GM21360 (cell line): Measurements from ENCODE around the gene SPATA13.
A peak's percentile ranks its signal among the peaks of the same experiment; 100 is the strongest.
"Not testable (repeated sequence)": the region's sequence is repeated elsewhere in the genome, so short reads cannot be mapped to it uniquely, and the experiment has no call there.

Source experiments
- ATAC-seq: cut with Tn5 transposase; IDR thresholded peaks from one replicate; pipeline ENCODE4 v1.9.1; 2021; ENCODE audit warnings: mild to moderate bottlenecking, moderate library complexity; ENCODE audit not compliant: unreplicated experiment

Gene SPATA13

GRCh38 chr13:24194447-24194846 lies 33.9 kb downstream of the SPATA13 start:
- no peak for ATAC-seq

- ATAC-seq: no peak
Observed at GRCh38 chr13:24195626-24196025, 35.1 kb downstream of the SPATA13 start.

GRCh38 chr13:24196593-24197197 lies 36.2 kb downstream of the SPATA13 start:
- ATAC-seq: no peak

- ATAC-seq: no peak
Observed at GRCh38 chr13:24199016-24199415, 38.5 kb downstream of the SPATA13 start.

GRCh38 chr13:24202215-24202614 lies 41.7 kb downstream of the SPATA13 start:
- no peak for ATAC-seq

- no peak for ATAC-seq
Observed at GRCh38 chr13:24203273-24203672, 42.8 kb downstream of the SPATA13 start.

- no peak for ATAC-seq
Observed at GRCh38 chr13:24203811-24204210, 43.3 kb downstream of the SPATA13 start.

- not testable (repeated sequence) for ATAC-seq
Observed at GRCh38 chr13:24205076-24205475, 44.6 kb downstream of the SPATA13 start.

- ATAC-seq: no peak
Observed at GRCh38 chr13:24207841-24208667, 47.5 kb downstream of the SPATA13 start.

GRCh38 chr13:24209138-24209537 lies 48.6 kb downstream of the SPATA13 start:
- no peak for ATAC-seq

- no peak for ATAC-seq
Observed at GRCh38 chr13:24212254-24212653, 51.7 kb downstream of the SPATA13 start.

GRCh38 chr13:24212674-24213073 lies 52.2 kb downstream of the SPATA13 start:
- ATAC-seq: no peak

- no peak for ATAC-seq
Observed at GRCh38 chr13:24213932-24214331, 53.4 kb downstream of the SPATA13 start.

- peak; percentile 59 for ATAC-seq
Observed at GRCh38 chr13:24214528-24214927, 54.0 kb downstream of the SPATA13 start.

- no peak for ATAC-seq
Observed at GRCh38 chr13:24215126-24215525, 54.6 kb downstream of the SPATA13 start.

GRCh38 chr13:24215732-24216131 lies 55.2 kb downstream of the SPATA13 start:
- no peak for ATAC-seq

GRCh38 chr13:24216176-24216575 lies 55.7 kb downstream of the SPATA13 start:
- no peak for ATAC-seq

GRCh38 chr13:24216779-24217178 lies 56.3 kb downstream of the SPATA13 start:
- ATAC-seq: not testable (repeated sequence)

- no peak for ATAC-seq
Observed at GRCh38 chr13:24217601-24218281, 57.2 kb downstream of the SPATA13 start.

GRCh38 chr13:24218338-24218737 lies 57.8 kb downstream of the SPATA13 start:
- no peak for ATAC-seq

- no peak for ATAC-seq
Observed at GRCh38 chr13:24218977-24219376, 58.5 kb downstream of the SPATA13 start.
